Right lobe of liver (tissue), 6 donors: Measurements from ENCODE around the gene GGT6. TPM values are rescaled to one million over a fixed set of nuclear protein-coding genes. Genes with fewer than 3 reads are reported as not detected.
A peak's percentile ranks its signal among the peaks of the same experiment; 100 is the strongest.

Experiments used
- ATAC-seq, 4 donors: fragments of 200-7000 bp; cut with Tn5 transposase; one replicate each; pipeline ENCODE4 v1.9.1; 2020; ENCODE audit warnings: mild to moderate bottlenecking in 4 of 4, moderate library complexity in 4 of 4
- DNase-seq, 3 donors: peaks; one replicate each; pipeline ENCODE4 v3.0.0-alpha.2; 2020
- H3K27ac ChIP-seq, 3 donors: fragments of 200-600 bp; one replicate each; pipeline ENCODE4 v1.8.0; 2022
- H3K27me3 ChIP-seq, 2 donors: fragments of 200-600 bp; one replicate each; pipeline ENCODE4 v1.8.0; 2022
- H3K36me3 ChIP-seq, 4 donors: fragments of 200-600 bp; sonication (generic) in 1 of 4; one replicate each; pipeline versions ENCODE4 v1.5.1 to v1.8.0; 2017 to 2022; ENCODE audit warnings: control low read depth in 1 of 4
- H3K4me1 ChIP-seq, 4 donors: fragments of 200-600 bp; sonication (generic) in 1 of 4; one replicate each; pipeline versions ENCODE4 v1.5.1 to v1.8.0; 2017 to 2022; ENCODE audit warnings: control low read depth in 1 of 4
- H3K4me3 ChIP-seq, 3 donors: fragments of 200-600 bp; one replicate each; pipeline ENCODE4 v1.8.0; 2022
- H3K9me3 ChIP-seq, 4 donors: fragments of 200-600 bp; sonication (generic) in 1 of 4; one replicate each; pipeline versions ENCODE4 v1.5.1 to v1.8.0; 2017 to 2022; ENCODE audit warnings: control low read depth in 1 of 4
- CTCF ChIP-seq, 4 donors: fragments of 200-600 bp in 3 of 4; fragments of 450-650 bp in 1 of 4; IDR thresholded peaks; one replicate each; pipeline versions ENCODE4 v1.5.1 to v1.8.0; 2016 to 2022; ENCODE audit warnings: antibody characterized with exemption in 4 of 4, mild to moderate bottlenecking in 2 of 4
- POLR2A ChIP-seq: fragments of 450-650 bp; IDR thresholded peaks from one replicate; pipeline ENCODE4 v1.6.1; 2017; ENCODE audit warnings: antibody characterized with exemption, mild to moderate bottlenecking
- WGBS: methylation state at CpG from one replicate; pipeline ENCODE4 v1.1.6; 2018; ENCODE audit warnings: low coverage, low lambda C conversion rate; ENCODE audit not compliant: insufficient coverage; ENCODE audit errors: missing lambda C conversion rate; 5-methylcytosine and 5-hydroxymethylcytosine counted together
- intact Hi-C, 2 donors: fragments of 100-400 bp; cut with DNase I; formaldehyde crosslinking; loops; one replicate each; pipeline versions ENCODE4 v1.11.2 to v1.14.1; 2022
- total RNA-seq, 6 experiments: library from RNA; depleted of rRNA in 2 of 6; stranded (reverse); fragments of >200 nt in 2 of 6; fragmentation: NEBNext Ultra II Directional in 3 of 6; extraction: Animal tissue kit (Norgen Biotek cat#: 25700) in 3 of 6; gene quantifications; one replicate each; pipeline versions ENCODE4 v1.1.0 to v1.2.4, GENCODE V29; 2016 to 2023
- donor health status: DM: no; HTN: yes; CAD: no.
- donor health status: DM: no; HTN: no; CAD: no.
- donor health status: DM: no; HTN: no; CAD: no.
- donor health status: DM: no; HTN: yes; CAD: no.
- donor health status: DM: no; HTN: yes; CAD: no.

The GGT6 gene
- total RNA-seq, 6 experiments from 2014 or later, result 0.09 to 0.92 (median 0.27) TPM

DNA sequence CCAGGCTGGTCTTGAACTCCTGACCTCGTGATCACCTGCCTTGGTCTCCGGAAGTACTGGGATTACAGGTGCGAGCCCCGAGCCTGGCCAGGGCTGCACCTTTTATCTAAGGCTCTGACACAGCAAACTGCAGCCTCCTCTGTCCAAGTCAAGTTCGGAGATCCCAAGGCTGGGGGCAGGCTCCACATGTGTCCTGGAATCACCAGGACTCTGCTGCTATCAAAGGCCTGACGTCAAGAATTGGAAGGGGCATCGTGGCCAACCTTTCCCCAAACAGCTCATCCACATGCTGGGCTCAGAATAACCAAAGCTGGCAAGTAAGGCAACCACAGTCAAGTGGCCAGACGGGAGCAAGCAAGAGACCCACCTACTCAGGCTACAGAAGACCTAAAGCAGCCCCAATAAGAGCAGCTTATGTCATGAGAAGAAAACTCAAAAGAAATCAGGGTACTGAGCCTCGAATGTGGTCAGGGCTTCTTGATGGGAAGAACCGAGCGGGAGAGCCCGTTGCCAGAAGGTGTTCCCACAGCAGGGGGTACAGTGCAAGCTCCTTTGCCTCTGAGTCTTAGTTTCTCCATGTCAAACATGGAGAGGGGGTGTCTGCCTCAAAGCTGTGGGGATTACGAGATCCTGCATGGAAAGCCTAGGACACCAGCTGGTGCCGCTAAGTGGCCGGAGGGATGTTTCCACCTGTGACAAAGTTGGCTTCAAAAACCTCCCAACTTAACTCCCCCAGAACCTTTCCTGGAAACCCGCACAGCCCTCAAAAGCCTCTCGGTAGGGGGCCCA is 13.1 kb downstream of the GGT6 start:
- 81% methylated on average over 7 of the region's 17 CpGs for WGBS
- Histone ChIP-seq H3K4me3 (no peak overlapping the region), H3K27ac (no peak overlapping the region), H3K27me3 (no peaks in the 10 kb centered on the region), H3K4me1 (no peaks in the 10 kb centered on the region), H3K36me3 (peaks cover 0 to 61% (median 19%) of the 10 kb centered on the region in 4 donors), H3K9me3 (no peaks in the 10 kb centered on the region)
- intact Hi-C loops, result loop anchor here in 1 of 2 donors (10.0 kb wide), 1 partner anchor 123 kb away; no protein-coding TSS in a partner anchor
- DNase-seq (no peak), ATAC-seq (no peak)
- no peak for TF ChIP-seq POLR2A
- TF ChIP-seq CTCF (IDR thresholded peaks at IDR 0.05), result no peak

GRCh38 chr17:4545217-4545951 is 15.0 kb downstream of the GGT6 start:
- intact Hi-C loops, result loop anchor here in 1 of 2 donors (10.0 kb wide), 1 partner anchor 121 kb away; no protein-coding TSS in a partner anchor
- TF ChIP-seq POLR2A, result no peak
- TF ChIP-seq CTCF (IDR thresholded peaks at IDR 0.05), result no peak
- WGBS, result 66% methylated on average over 5 of the region's 32 CpGs
- no peak for ATAC-seq
- Histone ChIP-seq H3K27me3 (no peaks in the 10 kb centered on the region), H3K4me1 (no peaks in the 10 kb centered on the region), H3K27ac (no peak overlapping the region), H3K4me3 (no peak overlapping the region), H3K9me3 (no peaks in the 10 kb centered on the region), H3K36me3 (peaks cover 0 to 50% (median 18%) of the 10 kb centered on the region in 4 donors)
- peak in 1 of 3 donors; percentile 48 for DNase-seq

GRCh38 chr17:4544951-4545216 is 15.5 kb downstream of the GGT6 start:
- ATAC-seq (no peak), DNase-seq (no peak)
- no peaks in the 10 kb centered on the region for H3K4me1 ChIP-seq
- H3K36me3 ChIP-seq, result peaks cover 0 to 53% (median 16%) of the 10 kb centered on the region in 4 donors
- no peaks in the 10 kb centered on the region for H3K9me3 ChIP-seq
- WGBS, result 94% methylated on average over 9 of the region's 18 CpGs
- TF ChIP-seq CTCF (IDR thresholded peaks at IDR 0.05) (no peak), POLR2A (no peak)
- no peak overlapping the region for H3K4me3 ChIP-seq
- intact Hi-C loops, result loop anchor here in 1 of 2 donors (10.0 kb wide), 1 partner anchor 120 kb away; no protein-coding TSS in a partner anchor
- H3K27me3 ChIP-seq, result no peaks in the 10 kb centered on the region
- no peak overlapping the region for H3K27ac ChIP-seq

GRCh38 chr17:4544135-4544950 is 16.0 kb downstream of the GGT6 start:
- Histone ChIP-seq H3K4me1 (no peaks in the 10 kb centered on the region), H3K27ac (no peak overlapping the region), H3K27me3 (no peaks in the 10 kb centered on the region), H3K4me3 (no peak overlapping the region), H3K9me3 (no peaks in the 10 kb centered on the region), H3K36me3 (peaks cover 0 to 53% (median 15%) of the 10 kb centered on the region in 4 donors)
- ATAC-seq, result no peak
- no peak for TF ChIP-seq POLR2A
- no peak for TF ChIP-seq CTCF (IDR thresholded peaks at IDR 0.05)
- intact Hi-C loops, result loop anchor here in 1 of 2 donors (10.0 kb wide), 1 partner anchor 120 kb away; no protein-coding TSS in a partner anchor
- 85% methylated on average over 5 of the region's 37 CpGs for WGBS
- peak in 1 of 3 donors; percentile 46 for DNase-seq
